Natural killer cell (primary cell): Measurements from ENCODE around the gene PLXNA2. TPM values are rescaled to one million over a fixed set of nuclear protein-coding genes. Genes with fewer than 3 reads are reported as not detected.

Experiments used
- ATAC-seq, 3 donors: fragments of 150-1000 bp in 2 of 3; fragments of 200-7000 bp in 1 of 3; cut with Tn5 transposase; 1 replicate in 1 of 3; 2 replicates in 2 of 3; pipeline ENCODE4 v1.10.0; 2021; ENCODE audit warnings: mild to moderate bottlenecking in 2 of 3, moderate library complexity in 2 of 3
- DNase-seq, 2 donors: peaks; one replicate each; pipeline versions ENCODE4 v3.0.0 to v3.0.0-alpha.2; 2013 to 2021; ENCODE audit warnings: mixed read lengths in 1 of 2
- H3K27ac ChIP-seq: one replicate; pipeline ENCODE4 v1.5.1; 2013; ENCODE audit warnings: mild to moderate bottlenecking, low read length
- H3K27me3 ChIP-seq: one replicate; pipeline ENCODE4 v1.6.1; 2013; ENCODE audit warnings: low read length; ENCODE audit not compliant: control insufficient read depth, insufficient read depth
- H3K36me3 ChIP-seq: one replicate; pipeline ENCODE4 v1.6.1; 2013; ENCODE audit warnings: low read length; ENCODE audit not compliant: control insufficient read depth, insufficient read depth
- H3K4me1 ChIP-seq: one replicate; pipeline ENCODE4 v1.6.1; 2013; ENCODE audit warnings: low read length; ENCODE audit not compliant: control insufficient read depth, insufficient read depth
- H3K4me3 ChIP-seq: one replicate; pipeline ENCODE4 v1.5.1; 2013; ENCODE audit warnings: low read length
- H3K9me3 ChIP-seq: one replicate; pipeline ENCODE4 v1.6.1; 2013; ENCODE audit warnings: low read length; ENCODE audit not compliant: control insufficient read depth, insufficient read depth
- H3K27ac Mint-ChIP-seq, 2 donors: one replicate each; pipeline ENCODE4 v1.8.0; 2022; ENCODE audit warnings: mild to moderate bottlenecking in 2 of 2, mixed read lengths in 2 of 2, moderate library complexity in 1 of 2
- H3K27me3 Mint-ChIP-seq, 2 donors: one replicate each; pipeline ENCODE4 v1.8.0; 2022; ENCODE audit warnings: low read depth in 2 of 2, mixed read lengths in 2 of 2
- H3K36me3 Mint-ChIP-seq: one replicate; pipeline ENCODE4 v1.8.0; 2022; ENCODE audit warnings: mixed read lengths
- H3K4me1 Mint-ChIP-seq, 2 donors: one replicate each; pipeline ENCODE4 v1.8.0; 2022; ENCODE audit warnings: mixed read lengths in 2 of 2
- H3K4me3 Mint-ChIP-seq: one replicate; pipeline ENCODE4 v1.8.0; 2022; ENCODE audit warnings: mild to moderate bottlenecking, moderate library complexity, mixed read lengths
- H3K9me3 Mint-ChIP-seq, 2 donors: one replicate each; pipeline ENCODE4 v1.8.0; 2022; ENCODE audit warnings: mixed read lengths in 2 of 2
- WGBS: methylation state at CpG from one replicate; pipeline ENCODE4 v1.1.7; 2013; ENCODE audit warnings: missing lambda C conversion rate; ENCODE audit not compliant: insufficient coverage; 5-methylcytosine and 5-hydroxymethylcytosine counted together
- intact Hi-C: fragments of 100-400 bp; cut with micrococcal nuclease; formaldehyde crosslinking; loops from one replicate; pipeline ENCODE4 v1.14.2; 2022
- total RNA-seq, 4 donors: library from RNA; stranded (reverse); fragments of 120-200 nt in 1 of 4; gene quantifications; one replicate each; pipeline versions ENCODE4 v1.2.3 to v1.2.4, GENCODE V29; 2013 to 2022
- TF ChIP-seq, protein P1 (sequence below): fragments of 200-600 bp; IDR thresholded peaks from one replicate; pipeline ENCODE4 v1.8.0; 2022; ENCODE audit warnings: antibody characterized with exemption

Gene PLXNA2
- total RNA-seq, 3 donors from 2014 or later (not counting 1 experiment from before 2014, with no cell fraction given): 2.8 to 8.4 (median 2.8) TPM

- H3K27me3 ChIP-seq: no peaks in the 10 kb centered on the region
- H3K9me3 Mint-ChIP-seq: no peaks in the 10 kb centered on the region
- ATAC-seq: no peak
- H3K4me1 Mint-ChIP-seq: no peaks in the 10 kb centered on the region
- no peaks in the 10 kb centered on the region for H3K36me3 Mint-ChIP-seq
- intact Hi-C loops: no loop called here
- WGBS: 91% methylated on average over 6 of the region's 7 CpGs
- H3K4me3 ChIP-seq: no peak overlapping the region
- no peak for DNase-seq
- no peaks in the 10 kb centered on the region for H3K36me3 ChIP-seq
- H3K9me3 ChIP-seq: no peaks in the 10 kb centered on the region
- TF ChIP-seq, protein P1, sequence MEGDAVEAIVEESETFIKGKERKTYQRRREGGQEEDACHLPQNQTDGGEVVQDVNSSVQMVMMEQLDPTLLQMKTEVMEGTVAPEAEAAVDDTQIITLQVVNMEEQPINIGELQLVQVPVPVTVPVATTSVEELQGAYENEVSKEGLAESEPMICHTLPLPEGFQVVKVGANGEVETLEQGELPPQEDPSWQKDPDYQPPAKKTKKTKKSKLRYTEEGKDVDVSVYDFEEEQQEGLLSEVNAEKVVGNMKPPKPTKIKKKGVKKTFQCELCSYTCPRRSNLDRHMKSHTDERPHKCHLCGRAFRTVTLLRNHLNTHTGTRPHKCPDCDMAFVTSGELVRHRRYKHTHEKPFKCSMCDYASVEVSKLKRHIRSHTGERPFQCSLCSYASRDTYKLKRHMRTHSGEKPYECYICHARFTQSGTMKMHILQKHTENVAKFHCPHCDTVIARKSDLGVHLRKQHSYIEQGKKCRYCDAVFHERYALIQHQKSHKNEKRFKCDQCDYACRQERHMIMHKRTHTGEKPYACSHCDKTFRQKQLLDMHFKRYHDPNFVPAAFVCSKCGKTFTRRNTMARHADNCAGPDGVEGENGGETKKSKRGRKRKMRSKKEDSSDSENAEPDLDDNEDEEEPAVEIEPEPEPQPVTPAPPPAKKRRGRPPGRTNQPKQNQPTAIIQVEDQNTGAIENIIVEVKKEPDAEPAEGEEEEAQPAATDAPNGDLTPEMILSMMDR: no peak
- H3K27ac Mint-ChIP-seq: no peak overlapping the region
- H3K27me3 Mint-ChIP-seq: peaks cover 31 to 74% of the 10 kb centered on the region in 2 donors
- H3K27ac ChIP-seq: no peak overlapping the region
- H3K4me1 ChIP-seq: no peaks in the 10 kb centered on the region
- H3K4me3 Mint-ChIP-seq: no peak overlapping the region
Observed at GRCh38 chr1:208256556-208256955, 12.4 kb upstream of the PLXNA2 start.

GRCh38 chr1:208256091-208256490 lies 11.9 kb upstream of the PLXNA2 start:
- intact Hi-C loops: no loop called here
- no peaks in the 10 kb centered on the region for H3K36me3 ChIP-seq
- no peaks in the 10 kb centered on the region for H3K4me1 ChIP-seq
- no peaks in the 10 kb centered on the region for H3K36me3 Mint-ChIP-seq
- H3K4me1 Mint-ChIP-seq: no peaks in the 10 kb centered on the region
- no peak for ATAC-seq
- H3K4me3 Mint-ChIP-seq: no peak overlapping the region
- TF ChIP-seq, protein P1: no peak
- no peak overlapping the region for H3K4me3 ChIP-seq
- no peaks in the 10 kb centered on the region for H3K27me3 ChIP-seq
- no peaks in the 10 kb centered on the region for H3K9me3 ChIP-seq
- H3K27ac ChIP-seq: no peak overlapping the region
- 100% methylated on average over 1 of the region's 1 CpG for WGBS
- DNase-seq: no peak
- H3K9me3 Mint-ChIP-seq: no peaks in the 10 kb centered on the region
- H3K27me3 Mint-ChIP-seq: peaks cover 33 to 74% of the 10 kb centered on the region in 2 donors
- no peak overlapping the region for H3K27ac Mint-ChIP-seq

- Histone ChIP-seq H3K9me3 (no peaks in the 10 kb centered on the region), H3K4me1 (no peaks in the 10 kb centered on the region), H3K27ac (no peak overlapping the region), H3K27me3 (no peaks in the 10 kb centered on the region), H3K4me3 (no peak overlapping the region), H3K36me3 (no peaks in the 10 kb centered on the region)
- Mint-ChIP-seq H3K4me1 (no peaks in the 10 kb centered on the region), H3K9me3 (no peaks in the 10 kb centered on the region), H3K27me3 (peaks cover 33 to 67% of the 10 kb centered on the region in 2 donors), H3K27ac (no peak overlapping the region), H3K4me3 (no peak overlapping the region), H3K36me3 (no peaks in the 10 kb centered on the region)
- intact Hi-C loops: no loop called here
- DNase-seq: no peak
- TF ChIP-seq, protein P1: no peak
- no peak for ATAC-seq
- WGBS: 94% methylated on average over 1 of the region's 1 CpG
Observed at GRCh38 chr1:208254862-208255261, 10.7 kb upstream of the PLXNA2 start.

DNA sequence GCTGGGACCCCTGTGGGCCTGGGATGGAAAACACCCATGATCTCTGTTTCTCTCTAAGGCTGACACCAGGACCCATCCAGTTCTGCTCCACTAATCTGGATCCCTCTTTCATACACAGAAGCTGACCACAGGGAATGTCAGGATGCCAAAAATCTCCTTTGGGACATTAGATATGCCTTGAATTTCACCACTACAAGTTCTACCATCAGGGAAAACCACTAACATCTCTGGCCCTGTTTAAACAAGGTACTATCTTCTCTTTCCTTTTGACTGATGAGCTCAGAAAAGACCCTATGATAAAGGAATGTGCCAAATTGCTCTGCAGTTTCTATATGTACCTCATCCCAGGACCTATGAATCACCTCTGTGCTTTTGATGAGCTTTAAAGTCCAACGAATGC lies 10.2 kb upstream of the PLXNA2 start:
- TF ChIP-seq, protein P1: no peak
- H3K27ac ChIP-seq: no peak overlapping the region
- no peak for DNase-seq
- H3K27ac Mint-ChIP-seq: no peak overlapping the region
- no peaks in the 10 kb centered on the region for H3K4me1 ChIP-seq
- H3K4me3 Mint-ChIP-seq: no peak overlapping the region
- ATAC-seq: no peak
- intact Hi-C loops: no loop called here
- H3K9me3 ChIP-seq: no peaks in the 10 kb centered on the region
- H3K9me3 Mint-ChIP-seq: no peaks in the 10 kb centered on the region
- H3K36me3 ChIP-seq: no peaks in the 10 kb centered on the region
- H3K27me3 Mint-ChIP-seq: peaks cover 31 to 63% of the 10 kb centered on the region in 2 donors
- H3K36me3 Mint-ChIP-seq: no peaks in the 10 kb centered on the region
- no peaks in the 10 kb centered on the region for H3K27me3 ChIP-seq
- H3K4me3 ChIP-seq: no peak overlapping the region
- WGBS: no CpG with 5 or more reads among the region's 1 CpG
- H3K4me1 Mint-ChIP-seq: no peaks in the 10 kb centered on the region
